H9 (cell line): ENCODE results near the gene FCHO1. TPM values are rescaled to one million over a fixed set of nuclear protein-coding genes. Genes with fewer than 3 reads are reported as not detected.

Source experiments
- DNase-seq: peaks from one replicate; pipeline ENCODE4 v3.0.0-alpha.2; 2017
- H2AFZ ChIP-seq: one replicate; pipeline ENCODE4 v1.6.1; 2013; ENCODE audit warnings: mild to moderate bottlenecking, low read length, control low read depth, moderate library complexity
- H2AK5ac ChIP-seq: 2 replicates; pipeline ENCODE4 v1.6.1; 2013; ENCODE audit warnings: low read length, control low read depth, mixed read lengths; ENCODE audit not compliant: insufficient read length
- H2BK120ac ChIP-seq: one replicate; pipeline ENCODE4 v1.6.1; 2013; ENCODE audit warnings: low read depth, mild to moderate bottlenecking, low read length, control low read depth, inconsistent platforms; ENCODE audit not compliant: poor library complexity, severe bottlenecking
- H2BK12ac ChIP-seq: 2 replicates; pipeline ENCODE4 v1.6.1; 2013; ENCODE audit warnings: low read length, control low read depth, mixed read lengths, low read depth; ENCODE audit not compliant: insufficient read length
- H2BK15ac ChIP-seq: 2 replicates; pipeline ENCODE4 v1.6.1; 2013; ENCODE audit warnings: low read depth, low read length, control low read depth
- H2BK20ac ChIP-seq: one replicate; pipeline ENCODE4 v1.6.1; 2013; ENCODE audit warnings: low read depth, mild to moderate bottlenecking, low read length, control low read depth, inconsistent platforms; ENCODE audit not compliant: poor library complexity, severe bottlenecking
- H2BK5ac ChIP-seq: 2 replicates; pipeline ENCODE4 v1.6.1; 2013; ENCODE audit warnings: low read length, control low read depth, mixed read lengths; ENCODE audit not compliant: insufficient read length
- H3K14ac ChIP-seq: 2 replicates; pipeline ENCODE4 v1.6.1; 2013; ENCODE audit warnings: low read length, control low read depth; ENCODE audit not compliant: insufficient read depth
- H3K18ac ChIP-seq: 2 replicates; pipeline ENCODE4 v1.6.1; 2013; ENCODE audit warnings: low read depth, mild to moderate bottlenecking, mixed read lengths, low read length, control low read depth; ENCODE audit not compliant: insufficient read length
- H3K23ac ChIP-seq: 2 replicates; pipeline ENCODE4 v1.6.1; 2013; ENCODE audit warnings: low read length, control low read depth, mixed read lengths, low read depth; ENCODE audit not compliant: insufficient read length
- H3K23me2 ChIP-seq: 2 replicates; pipeline ENCODE4 v1.6.1; 2013; ENCODE audit warnings: low read depth, mild to moderate bottlenecking, mixed read lengths, low read length, control low read depth; ENCODE audit not compliant: insufficient read length, poor library complexity, severe bottlenecking
- H3K27ac ChIP-seq: 2 replicates; pipeline ENCODE4 v1.5.1; 2013; ENCODE audit warnings: low read length, control low read depth, mixed read lengths, low read depth; ENCODE audit not compliant: insufficient read length
- H3K27me3 ChIP-seq: 2 replicates; pipeline ENCODE4 v1.6.1; 2013; ENCODE audit warnings: low read length, control low read depth, inconsistent platforms; ENCODE audit not compliant: insufficient read depth
- H3K4ac ChIP-seq: 2 replicates; pipeline ENCODE4 v1.6.1; 2013; ENCODE audit warnings: low read depth, mild to moderate bottlenecking, control low read depth, inconsistent platforms, low read length, moderate library complexity
- H3K4me1 ChIP-seq: 2 replicates; pipeline ENCODE4 v1.6.1; 2013; ENCODE audit warnings: low read length, control low read depth, inconsistent platforms; ENCODE audit not compliant: insufficient read depth
- H3K4me2 ChIP-seq: 2 replicates; pipeline ENCODE4 v1.6.1; 2013; ENCODE audit warnings: low read length, control low read depth, mixed read lengths; ENCODE audit not compliant: insufficient read length, insufficient read depth
- H3K56ac ChIP-seq: 2 replicates; pipeline ENCODE4 v1.6.1; 2013; ENCODE audit warnings: low read depth, mild to moderate bottlenecking, mixed read lengths, low read length, control low read depth; ENCODE audit not compliant: insufficient read length
- H3K79me1 ChIP-seq: 2 replicates; pipeline ENCODE4 v1.6.1; 2013; ENCODE audit warnings: low read depth, mild to moderate bottlenecking, moderate library complexity, low read length, control low read depth, inconsistent platforms; ENCODE audit not compliant: insufficient read depth, poor library complexity, severe bottlenecking
- H3K79me2 ChIP-seq: 2 replicates; pipeline ENCODE4 v1.6.1; 2013; ENCODE audit warnings: low read length, control low read depth, inconsistent platforms; ENCODE audit not compliant: insufficient read depth
- H3K9ac ChIP-seq: 2 replicates; pipeline ENCODE4 v1.6.1; 2013; ENCODE audit warnings: low read length, control low read depth, mixed read lengths; ENCODE audit not compliant: insufficient read length; ENCODE audit errors: extremely low read depth
- H3K9me3 ChIP-seq: one replicate; pipeline ENCODE4 v1.6.1; 2013; ENCODE audit warnings: low read depth, low read length, inconsistent platforms; ENCODE audit not compliant: control insufficient read depth
- H3T11ph ChIP-seq: one replicate; pipeline ENCODE4 v1.6.1; 2013; ENCODE audit warnings: mild to moderate bottlenecking, low read length, control low read depth, inconsistent platforms
- H4K20me1 ChIP-seq: one replicate; pipeline ENCODE4 v1.6.1; 2013; ENCODE audit not compliant: control insufficient read depth, insufficient read length, insufficient read depth
- H4K5ac ChIP-seq: 2 replicates; pipeline ENCODE4 v1.6.1; 2013; ENCODE audit warnings: low read depth, mild to moderate bottlenecking, mixed read lengths, low read length, control low read depth; ENCODE audit not compliant: insufficient read length
- H4K8ac ChIP-seq: replicated peaks from 2 replicates; pipeline ENCODE4 v1.6.1; 2013; ENCODE audit warnings: low read length, control low read depth, mixed read lengths, low read depth; ENCODE audit not compliant: insufficient read length
- H4K91ac ChIP-seq: 2 replicates; pipeline ENCODE4 v1.6.1; 2013; ENCODE audit warnings: low read depth, mild to moderate bottlenecking, moderate library complexity, mixed read lengths, low read length, control low read depth; ENCODE audit not compliant: insufficient read length
- H3K27ac Mint-ChIP-seq, 3 experiments: 2 replicates in 2 of 3; 3 replicates in 1 of 3; pipeline ENCODE4 v1.8.0; 2020 to 2021; ENCODE audit warnings: mixed read lengths in 3 of 3, mild to moderate bottlenecking in 1 of 3, moderate library complexity in 1 of 3
- H3K27me3 Mint-ChIP-seq: 2 replicates; pipeline ENCODE4 v1.8.0; 2021; ENCODE audit warnings: low read depth, mild to moderate bottlenecking, moderate library complexity, mixed read lengths
- H3K36me3 Mint-ChIP-seq, 3 experiments: 2 replicates in 2 of 3; 3 replicates in 1 of 3; pipeline ENCODE4 v1.8.0; 2020 to 2021; ENCODE audit warnings: low read depth in 3 of 3, mixed read lengths in 3 of 3; ENCODE audit not compliant: insufficient read depth in 1 of 3
- H3K4me1 Mint-ChIP-seq, 2 experiments: 2 replicates each; pipeline ENCODE4 v1.8.0; 2020; ENCODE audit warnings: mixed read lengths in 2 of 2
- H3K4me3 Mint-ChIP-seq, 2 experiments: 2 replicates in 1 of 2; 3 replicates in 1 of 2; pipeline ENCODE4 v1.8.0; 2020 to 2021; ENCODE audit warnings: mild to moderate bottlenecking in 2 of 2, mixed read lengths in 2 of 2, moderate library complexity in 1 of 2
- H3K9me3 Mint-ChIP-seq, 2 experiments: 2 replicates in 1 of 2; 3 replicates in 1 of 2; pipeline ENCODE4 v1.8.0; 2020; ENCODE audit warnings: mild to moderate bottlenecking in 2 of 2, mixed read lengths in 2 of 2, moderate library complexity in 1 of 2
- CTCF ChIP-seq: fragments of 200-600 bp; sonication (generic); conservative IDR thresholded peaks from 3 replicates; pipeline ENCODE4 v1.8.0; 2021; ENCODE audit warnings: antibody characterized with exemption, mild to moderate bottlenecking
- WGBS: extraction: QIAGEN DNeasy Blood & Tissue Kit; methylation state at CpG from one replicate; pipeline ENCODE4 v1.1.7; 2013; ENCODE audit warnings: missing lambda C conversion rate, low lambda C conversion rate, mixed read lengths; ENCODE audit not compliant: insufficient read length; ENCODE audit errors: extremely low coverage; 5-methylcytosine and 5-hydroxymethylcytosine counted together
- total RNA-seq: library from RNA; stranded (reverse); gene quantifications from 2 replicates; pipeline ENCODE4 v1.2.1, GENCODE V29; 2021

Gene FCHO1
- total RNA-seq, 1 experiment from 2014 or later: 13.1 TPM

- Histone ChIP-seq H4K5ac (no peak overlapping the region), H3K79me1 (no peaks in the 10 kb centered on the region), H3K18ac (no peak overlapping the region), H2BK120ac (no peak overlapping the region), H4K91ac (no peak overlapping the region), H3K23ac (no peak overlapping the region), H3K79me2 (peaks cover 3% of the 10 kb centered on the region; the same call in 1 of the 2 replicates), H2BK15ac (no peak overlapping the region), H3K4ac (no peak overlapping the region), H3K56ac (no peak overlapping the region), H3K9me3 (no peaks in the 10 kb centered on the region), H3K9ac (no peak overlapping the region), H3K27me3 (no peaks in the 10 kb centered on the region), H3K27ac (no peak overlapping the region), H2AK5ac (no peak overlapping the region), H4K20me1 (peaks cover 5% of the 10 kb centered on the region), H3T11ph (no peak overlapping the region), H4K8ac (no peak overlapping the region), H2BK5ac (no peak overlapping the region), H3K4me2 (no peak overlapping the region), H3K14ac (no peak overlapping the region), H3K23me2 (no peaks in the 10 kb centered on the region), H3K4me1 (no peaks in the 10 kb centered on the region), H2BK12ac (no peak overlapping the region), H2AFZ (no peak overlapping the region), H2BK20ac (no peak overlapping the region)
- H3K9me3 Mint-ChIP-seq: no peaks in the 10 kb centered on the region
- peaks cover 7 to 8% of the 10 kb centered on the region in 2 experiments for H3K4me1 Mint-ChIP-seq
- no CpG with 5 or more reads among the region's 5 CpGs for WGBS
- H3K27me3 Mint-ChIP-seq: no peaks in the 10 kb centered on the region
- peak overlapping the region in 1 of 3 experiments; percentile 18; a peak in 1 of 7 replicates for H3K27ac Mint-ChIP-seq
- H3K36me3 Mint-ChIP-seq: peaks cover 26 to 68% (median 47%) of the 10 kb centered on the region in 3 experiments
- no peak for DNase-seq
- no peak for TF ChIP-seq CTCF
- no peak overlapping the region for H3K4me3 Mint-ChIP-seq
These were observed 15.9 kb upstream of the FCHO1 start for GRCh38 chr19:17735410-17735809.
